Lower leg skin (tissue), 4 donors: ENCODE data around the gene TMEM161A. TPM values are rescaled to one million over a fixed set of nuclear protein-coding genes. Genes with fewer than 3 reads are reported as not detected.
"Not testable (repeated sequence)": the region's sequence is repeated elsewhere in the genome, so short reads cannot be mapped to it uniquely, and the experiment has no call there.

Experiments
- DNase-seq, 2 donors: peaks; one replicate each; pipeline ENCODE4 v3.0.0-alpha.2; 2019; ENCODE audit warnings: low spot score in 2 of 2
- H3K4me3 ChIP-seq: fragments of 200-600 bp; sonication (generic); 2 replicates; pipeline ENCODE4 v1.5.1; 2017; ENCODE audit warnings: mild to moderate bottlenecking, low read depth; ENCODE audit not compliant: poor library complexity, severe bottlenecking
- POLR2A ChIP-seq, 2 donors: fragments of 450-650 bp; IDR thresholded peaks; one replicate each; pipeline ENCODE4 v1.6.1; 2016 to 2017; ENCODE audit warnings: antibody characterized with exemption in 2 of 2, mild to moderate bottlenecking in 1 of 2, moderate library complexity in 1 of 2
- whole genome bisulfite sequencing, 2 donors: methylation state at CpG; one replicate each; pipeline ENCODE4 v1.1.5; 2018; 5-methylcytosine and 5-hydroxymethylcytosine counted together
- intact Hi-C: fragments of 100-400 bp; cut with DNase I; formaldehyde crosslinking; loops from one replicate; pipeline ENCODE4 v1.15.0; 2023; ENCODE audit warnings: low total_unique reads
- total RNA-seq, 4 donors: library from RNA; depleted of rRNA; stranded (reverse); fragments of >200 nt; gene quantifications; one replicate each; pipeline ENCODE4 v1.1.0, GENCODE V29; 2016
- TF ChIP-seq, protein P1 (sequence below), 3 donors: fragments of 450-650 bp; IDR thresholded peaks; one replicate each; pipeline ENCODE4 v1.5.1; 2016; ENCODE audit warnings: antibody characterized with exemption in 3 of 3, mild to moderate bottlenecking in 3 of 3, moderate library complexity in 2 of 3

The TMEM161A gene
- total RNA-seq, 4 donors from 2014 or later: 25.7 to 30.1 (median 27.9) TPM

GRCh38 chr19:19110410-19111135, 27.7 kb downstream of the TMEM161A start:
- no peak overlapping the region for H3K4me3 ChIP-seq
- DNase-seq: no peak
- intact Hi-C loops: no loop called here
- TF ChIP-seq, protein P1, sequence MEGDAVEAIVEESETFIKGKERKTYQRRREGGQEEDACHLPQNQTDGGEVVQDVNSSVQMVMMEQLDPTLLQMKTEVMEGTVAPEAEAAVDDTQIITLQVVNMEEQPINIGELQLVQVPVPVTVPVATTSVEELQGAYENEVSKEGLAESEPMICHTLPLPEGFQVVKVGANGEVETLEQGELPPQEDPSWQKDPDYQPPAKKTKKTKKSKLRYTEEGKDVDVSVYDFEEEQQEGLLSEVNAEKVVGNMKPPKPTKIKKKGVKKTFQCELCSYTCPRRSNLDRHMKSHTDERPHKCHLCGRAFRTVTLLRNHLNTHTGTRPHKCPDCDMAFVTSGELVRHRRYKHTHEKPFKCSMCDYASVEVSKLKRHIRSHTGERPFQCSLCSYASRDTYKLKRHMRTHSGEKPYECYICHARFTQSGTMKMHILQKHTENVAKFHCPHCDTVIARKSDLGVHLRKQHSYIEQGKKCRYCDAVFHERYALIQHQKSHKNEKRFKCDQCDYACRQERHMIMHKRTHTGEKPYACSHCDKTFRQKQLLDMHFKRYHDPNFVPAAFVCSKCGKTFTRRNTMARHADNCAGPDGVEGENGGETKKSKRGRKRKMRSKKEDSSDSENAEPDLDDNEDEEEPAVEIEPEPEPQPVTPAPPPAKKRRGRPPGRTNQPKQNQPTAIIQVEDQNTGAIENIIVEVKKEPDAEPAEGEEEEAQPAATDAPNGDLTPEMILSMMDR (IDR thresholded peaks at IDR 0.05): no peak
- no peak for TF ChIP-seq POLR2A (IDR thresholded peaks at IDR 0.05)
- WGBS, 2 donors: 37 to 40% methylated on average over 38 to 46 of the region's 66 CpGs

DNA sequence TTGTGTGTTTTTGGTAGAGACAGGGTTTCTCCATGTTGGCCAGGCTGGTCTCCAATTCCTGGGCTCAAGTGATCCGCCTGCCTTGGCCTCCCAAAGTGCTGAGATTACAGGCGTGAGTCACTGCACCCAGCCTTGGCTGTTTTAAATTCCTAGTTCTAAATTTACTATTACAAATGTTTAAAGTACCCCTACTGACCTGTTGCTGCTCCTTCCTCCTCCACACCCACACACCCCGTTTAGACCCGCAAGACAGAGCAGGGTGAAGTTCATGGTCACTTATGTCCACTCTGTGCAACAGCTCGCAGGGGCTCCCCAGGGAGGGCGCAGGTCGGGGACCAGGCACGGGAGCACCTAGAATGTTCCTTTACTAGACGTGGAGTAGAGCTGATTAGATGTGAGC, 28.7 kb downstream of the TMEM161A start:
- DNase-seq: no peak
- H3K4me3 ChIP-seq: no peak overlapping the region
- intact Hi-C loops: no loop called here
- 84 to 85% methylated on average over 9 of the region's 9 CpGs for WGBS, 2 donors
- no peak for TF ChIP-seq POLR2A (IDR thresholded peaks at IDR 0.05)
- TF ChIP-seq, protein P1 (IDR thresholded peaks at IDR 0.05): no peak

DNA sequence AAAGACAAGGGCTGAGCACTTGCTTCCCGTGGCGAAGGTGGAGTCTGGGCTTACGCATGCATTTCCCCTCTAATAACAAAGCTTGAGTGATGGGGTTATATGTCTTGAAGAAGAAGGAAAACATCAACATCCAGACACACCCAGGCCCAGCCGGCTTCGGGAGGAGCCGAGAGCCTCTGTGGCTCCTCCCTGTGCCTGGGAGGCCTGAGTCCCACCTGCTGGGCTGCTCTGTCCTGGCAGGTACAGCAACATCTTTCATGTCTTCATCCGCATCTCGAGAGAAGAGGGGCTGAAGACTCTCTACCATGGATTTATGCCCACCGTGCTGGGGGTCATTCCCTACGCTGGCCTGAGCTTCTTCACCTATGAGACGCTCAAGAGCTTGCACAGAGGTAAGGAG, 30.6 kb downstream of the TMEM161A start:
- H3K4me3 ChIP-seq: no peak overlapping the region
- intact Hi-C loops: no loop called here
- DNase-seq: no peak
- 78 to 88% methylated on average over 11 of the region's 11 CpGs for WGBS, 2 donors
- TF ChIP-seq, protein P1 (IDR thresholded peaks at IDR 0.05): no peak
- no peak for TF ChIP-seq POLR2A (IDR thresholded peaks at IDR 0.05)

DNA sequence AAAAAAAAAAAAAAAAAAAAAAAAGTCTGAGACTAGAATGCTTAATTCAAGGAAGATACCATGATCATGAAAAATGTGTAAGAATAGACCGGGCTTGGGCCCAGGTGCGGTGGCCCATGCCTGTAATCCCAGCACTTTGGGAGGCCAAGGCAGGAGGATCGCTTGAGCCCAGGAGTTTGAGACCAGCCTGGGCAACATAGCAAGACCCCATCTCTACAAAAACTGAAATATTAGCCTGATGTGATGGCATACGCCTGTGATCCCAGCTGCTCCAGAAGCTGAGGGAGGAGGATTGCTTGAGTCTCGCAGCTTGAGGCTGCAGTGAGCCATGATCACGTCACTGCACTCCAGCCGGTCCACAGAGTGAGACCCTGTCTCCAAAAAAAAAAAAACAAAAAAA, 31.3 kb downstream of the TMEM161A start:
- intact Hi-C loops, DNase-seq, H3K4me3 ChIP-seq: not testable (repeated sequence)
- WGBS, 2 donors: 94 to 98% methylated on average over 7 of the region's 7 CpGs

DNA sequence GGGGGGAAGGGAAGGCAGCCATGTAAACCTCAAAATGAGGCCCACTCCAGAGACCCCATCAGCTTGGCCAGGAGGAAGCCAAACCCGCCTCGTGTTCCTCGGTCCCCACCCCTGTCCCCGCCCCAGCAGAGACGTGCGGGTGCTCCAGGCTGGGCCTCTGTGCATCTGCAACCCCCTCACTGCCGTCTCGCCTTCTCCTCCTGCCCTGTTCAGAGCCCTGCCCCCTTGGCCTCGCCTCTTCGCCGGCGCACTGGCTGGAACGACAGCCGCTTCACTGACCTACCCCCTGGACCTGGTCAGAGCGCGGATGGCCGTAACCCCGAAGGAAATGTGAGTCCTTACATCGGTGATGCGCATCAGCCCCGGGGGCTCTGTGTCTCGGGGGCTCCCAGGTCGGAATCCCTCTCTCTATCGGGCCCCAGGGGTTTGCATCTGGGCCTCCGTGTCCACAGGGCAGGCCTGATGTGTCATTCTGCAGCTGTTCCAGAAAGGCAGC, 32.2 kb downstream of the TMEM161A start:
- no peak for DNase-seq
- intact Hi-C loops: no loop called here
- H3K4me3 ChIP-seq: no peak overlapping the region
- TF ChIP-seq POLR2A (IDR thresholded peaks at IDR 0.05): no peak
- TF ChIP-seq, protein P1 (IDR thresholded peaks at IDR 0.05): no peak
- WGBS, 2 donors: 52% methylated on average over 23 to 25 of the region's 25 CpGs

DNA sequence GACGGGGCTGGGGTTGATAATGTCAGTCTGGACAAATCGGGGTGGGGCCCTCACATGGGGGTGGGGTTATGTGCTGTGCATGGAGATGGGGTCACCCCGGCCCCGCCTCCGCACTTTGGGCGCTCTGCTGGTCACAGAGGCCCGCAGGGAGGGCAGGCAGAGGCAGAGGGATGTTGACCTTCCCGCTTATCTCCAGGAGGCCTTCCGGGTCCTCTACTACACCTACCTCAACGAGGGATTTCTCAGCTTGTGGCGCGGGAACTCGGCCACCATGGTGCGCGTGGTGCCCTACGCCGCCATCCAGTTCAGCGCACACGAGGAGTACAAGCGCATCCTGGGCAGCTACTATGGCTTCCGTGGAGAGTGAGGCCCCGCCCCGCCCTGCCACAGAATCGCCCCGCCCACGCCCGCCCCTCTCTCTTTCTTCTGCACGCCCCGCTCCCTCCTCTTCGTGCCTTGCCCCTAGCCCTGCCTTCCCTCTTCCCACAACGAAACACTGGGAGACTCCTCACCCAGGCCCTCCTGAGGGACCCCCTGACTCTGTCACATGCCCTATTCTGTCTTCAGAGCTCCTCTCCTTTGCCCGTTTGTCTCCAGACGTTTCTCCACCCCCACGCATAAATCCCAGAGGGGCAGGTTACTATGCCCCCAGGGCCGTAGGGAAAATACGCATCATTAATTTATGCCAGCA, 32.8 kb downstream of the TMEM161A start:
- H3K4me3 ChIP-seq: no peak overlapping the region
- DNase-seq: no peak
- TF ChIP-seq POLR2A (IDR thresholded peaks at IDR 0.05): no peak
- TF ChIP-seq, protein P1 (IDR thresholded peaks at IDR 0.05): no peak
- 28 to 38% methylated on average over 29 of the region's 36 CpGs for WGBS, 2 donors
- intact Hi-C loops: no loop called here
